Suprapubic skin (tissue), 3 donors: ENCODE measurements around the gene TACR3.

Experiments
- EP300 ChIP-seq: sonication (generic); formaldehyde crosslinking; IDR thresholded peaks from one replicate; pipeline ENCODE4 v1.6.1; 2017; ENCODE audit warnings: antibody characterized with exemption
- POLR2A ChIP-seq, 2 donors: fragments of 450-650 bp; IDR thresholded peaks; one replicate each; pipeline ENCODE4 v1.6.1; 2017; ENCODE audit warnings: antibody characterized with exemption in 2 of 2, mild to moderate bottlenecking in 2 of 2, moderate library complexity in 2 of 2
- TF ChIP-seq, protein P1 (sequence below), 2 donors: fragments of 200-600 bp in 1 of 2; fragments of 450-650 bp in 1 of 2; sonication (generic) in 1 of 2; IDR thresholded peaks; one replicate each; pipeline ENCODE4 v1.5.1; 2016 to 2019; ENCODE audit warnings: antibody characterized with exemption in 2 of 2, mild to moderate bottlenecking in 1 of 2, moderate library complexity in 1 of 2

DNA sequence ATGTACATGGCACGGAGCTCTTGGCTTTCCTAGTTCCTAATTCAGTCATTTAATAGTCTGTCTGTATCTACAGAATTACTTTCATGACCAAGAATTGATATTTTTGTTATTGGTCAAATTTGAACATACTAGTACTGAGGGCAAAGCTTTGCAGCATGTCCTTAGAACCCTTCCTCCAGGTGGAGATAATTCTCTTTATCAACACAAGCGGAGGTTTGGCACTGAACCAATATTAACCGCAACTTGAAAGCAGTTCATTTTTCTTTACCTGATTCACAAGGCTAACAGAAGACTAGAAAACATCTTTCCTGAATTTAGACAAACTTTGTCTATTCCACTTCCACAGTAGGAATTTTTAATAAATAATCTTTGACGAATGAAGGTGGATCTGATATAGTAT is 73.8 kb downstream of the TACR3 start:
- TF ChIP-seq POLR2A (IDR thresholded peaks at IDR 0.05) (no peak), EP300 (no peak)
- TF ChIP-seq, protein P1, sequence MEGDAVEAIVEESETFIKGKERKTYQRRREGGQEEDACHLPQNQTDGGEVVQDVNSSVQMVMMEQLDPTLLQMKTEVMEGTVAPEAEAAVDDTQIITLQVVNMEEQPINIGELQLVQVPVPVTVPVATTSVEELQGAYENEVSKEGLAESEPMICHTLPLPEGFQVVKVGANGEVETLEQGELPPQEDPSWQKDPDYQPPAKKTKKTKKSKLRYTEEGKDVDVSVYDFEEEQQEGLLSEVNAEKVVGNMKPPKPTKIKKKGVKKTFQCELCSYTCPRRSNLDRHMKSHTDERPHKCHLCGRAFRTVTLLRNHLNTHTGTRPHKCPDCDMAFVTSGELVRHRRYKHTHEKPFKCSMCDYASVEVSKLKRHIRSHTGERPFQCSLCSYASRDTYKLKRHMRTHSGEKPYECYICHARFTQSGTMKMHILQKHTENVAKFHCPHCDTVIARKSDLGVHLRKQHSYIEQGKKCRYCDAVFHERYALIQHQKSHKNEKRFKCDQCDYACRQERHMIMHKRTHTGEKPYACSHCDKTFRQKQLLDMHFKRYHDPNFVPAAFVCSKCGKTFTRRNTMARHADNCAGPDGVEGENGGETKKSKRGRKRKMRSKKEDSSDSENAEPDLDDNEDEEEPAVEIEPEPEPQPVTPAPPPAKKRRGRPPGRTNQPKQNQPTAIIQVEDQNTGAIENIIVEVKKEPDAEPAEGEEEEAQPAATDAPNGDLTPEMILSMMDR (IDR thresholded peaks at IDR 0.05): no peak
